Smooth muscle cell (in vitro differentiated cells): ENCODE data around the gene ELL. TPM values are rescaled to one million over a fixed set of nuclear protein-coding genes. Genes with fewer than 3 reads are reported as not detected.

Experiments used
- DNase-seq: peaks from one replicate; lab custom pipeline; 2025; ENCODE audit not compliant: unreplicated experiment; lab: John Stamatoyannopoulos, UW
- H2AFZ ChIP-seq: fragments of 200-600 bp; sonication (generic); 2 replicates; pipeline ENCODE4 v1.6.0; 2016; ENCODE audit warnings: antibody characterized with exemption, low read depth, mild to moderate bottlenecking
- H3F3A ChIP-seq: fragments of 200-600 bp; sonication (generic); 2 replicates; pipeline ENCODE4 v1.6.0; 2017; ENCODE audit warnings: antibody characterized with exemption, low read depth
- H3K27ac ChIP-seq: fragments of 200-600 bp; sonication (generic); 2 replicates; pipeline ENCODE4 v1.5.1; 2016; ENCODE audit warnings: low read depth, mild to moderate bottlenecking
- H3K27me3 ChIP-seq: fragments of 200-600 bp; sonication (generic); 2 replicates; pipeline ENCODE4 v1.6.1; 2016; ENCODE audit warnings: low read depth, mild to moderate bottlenecking
- H3K36me3 ChIP-seq: fragments of 200-600 bp; sonication (generic); 2 replicates; pipeline ENCODE4 v1.5.1; 2016; ENCODE audit warnings: low read depth
- H3K4me1 ChIP-seq: fragments of 200-600 bp; sonication (generic); 2 replicates; pipeline ENCODE4 v1.5.1; 2016; ENCODE audit warnings: low read depth
- H3K4me2 ChIP-seq: fragments of 200-600 bp; sonication (generic); 2 replicates; pipeline ENCODE4 v1.6.0; 2016; ENCODE audit warnings: mild to moderate bottlenecking
- H3K4me3 ChIP-seq: fragments of 200-600 bp; sonication (generic); 2 replicates; pipeline ENCODE4 v1.5.1; 2016; ENCODE audit warnings: mild to moderate bottlenecking
- H3K79me2 ChIP-seq: fragments of 200-600 bp; sonication (generic); 2 replicates; pipeline ENCODE4 v1.6.0; 2016; ENCODE audit warnings: low read depth, mild to moderate bottlenecking
- H3K9ac ChIP-seq: fragments of 200-600 bp; sonication (generic); 2 replicates; pipeline ENCODE4 v1.6.0; 2016; ENCODE audit warnings: low read depth
- H3K9me3 ChIP-seq: fragments of 200-600 bp; sonication (generic); replicated peaks from 2 replicates; pipeline ENCODE4 v1.5.1; 2016; ENCODE audit warnings: low read depth
- H4K20me1 ChIP-seq: fragments of 200-600 bp; sonication (generic); 2 replicates; pipeline ENCODE4 v1.6.0; 2016; ENCODE audit warnings: low read depth
- WGBS: methylation state at CpG from one replicate; pipeline ENCODE4 v1.1.7; 2016; ENCODE audit warnings: low lambda C conversion rate; 5-methylcytosine and 5-hydroxymethylcytosine counted together
- polyA plus RNA-seq: library from polyadenylated mRNA; unstranded; fragments of >200 nt; fragmentation: Nextera tagmentation; extraction: Ambion mirVana; gene quantifications from 2 replicates; pipeline ENCODE4 v1.2.1, GENCODE V29; 2016
- total RNA-seq: library from RNA; depleted of rRNA; stranded (reverse); fragments of >200 nt; gene quantifications from 2 replicates; pipeline ENCODE4 v1.2.3, GENCODE V29; 2014
- TF ChIP-seq, protein P1 (sequence below): fragments of 200-600 bp; sonication (generic); IDR thresholded peaks from 2 replicates; pipeline ENCODE4 v1.5.1; 2017; ENCODE audit warnings: borderline replicate concordance, mild to moderate bottlenecking, antibody characterized with exemption; ENCODE audit not compliant: insufficient read depth, poor library complexity, severe bottlenecking

The ELL gene
- total and polyA plus RNA-seq, 2 experiments from 2014 or later, result 12.8 to 15.2 TPM

DNA sequence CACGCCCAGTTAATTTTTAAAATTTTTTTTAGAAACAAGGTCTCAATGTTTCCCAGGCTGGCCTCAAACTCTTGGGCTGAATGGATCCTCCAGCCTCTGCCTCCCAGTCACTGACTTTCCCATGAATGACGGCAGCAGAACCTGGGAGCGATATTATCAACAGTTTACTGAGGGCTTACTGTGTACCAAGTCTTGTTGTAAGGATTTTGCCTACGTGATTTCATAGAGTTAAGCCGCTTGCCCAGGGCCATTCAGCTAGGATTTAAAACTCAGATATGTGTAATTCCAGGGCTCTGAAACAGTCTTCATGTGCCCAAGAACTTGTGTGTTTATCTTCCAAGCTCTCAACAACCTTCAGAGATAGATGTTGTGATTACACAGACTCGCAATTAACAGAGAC lies 29.8 kb upstream of the ELL start:
- no peaks in the 10 kb centered on the region for H3K4me1 ChIP-seq
- H3K36me3 ChIP-seq, result no peaks in the 10 kb centered on the region
- H4K20me1 ChIP-seq, result no peaks in the 10 kb centered on the region
- H3F3A ChIP-seq, result no peaks in the 10 kb centered on the region
- H3K9ac ChIP-seq, result no peak overlapping the region
- no peak overlapping the region for H3K4me3 ChIP-seq
- 32% methylated on average over 6 of the region's 6 CpGs for WGBS
- peak overlapping the region; percentile 32 for H3K27ac ChIP-seq
- no peak overlapping the region for H3K4me2 ChIP-seq
- no peak overlapping the region for H2AFZ ChIP-seq
- no peaks in the 10 kb centered on the region for H3K27me3 ChIP-seq
- DNase-seq, result no peak
- no peaks in the 10 kb centered on the region for H3K9me3 ChIP-seq
- TF ChIP-seq, protein P1, sequence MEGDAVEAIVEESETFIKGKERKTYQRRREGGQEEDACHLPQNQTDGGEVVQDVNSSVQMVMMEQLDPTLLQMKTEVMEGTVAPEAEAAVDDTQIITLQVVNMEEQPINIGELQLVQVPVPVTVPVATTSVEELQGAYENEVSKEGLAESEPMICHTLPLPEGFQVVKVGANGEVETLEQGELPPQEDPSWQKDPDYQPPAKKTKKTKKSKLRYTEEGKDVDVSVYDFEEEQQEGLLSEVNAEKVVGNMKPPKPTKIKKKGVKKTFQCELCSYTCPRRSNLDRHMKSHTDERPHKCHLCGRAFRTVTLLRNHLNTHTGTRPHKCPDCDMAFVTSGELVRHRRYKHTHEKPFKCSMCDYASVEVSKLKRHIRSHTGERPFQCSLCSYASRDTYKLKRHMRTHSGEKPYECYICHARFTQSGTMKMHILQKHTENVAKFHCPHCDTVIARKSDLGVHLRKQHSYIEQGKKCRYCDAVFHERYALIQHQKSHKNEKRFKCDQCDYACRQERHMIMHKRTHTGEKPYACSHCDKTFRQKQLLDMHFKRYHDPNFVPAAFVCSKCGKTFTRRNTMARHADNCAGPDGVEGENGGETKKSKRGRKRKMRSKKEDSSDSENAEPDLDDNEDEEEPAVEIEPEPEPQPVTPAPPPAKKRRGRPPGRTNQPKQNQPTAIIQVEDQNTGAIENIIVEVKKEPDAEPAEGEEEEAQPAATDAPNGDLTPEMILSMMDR, result no peak
- no peaks in the 10 kb centered on the region for H3K79me2 ChIP-seq

DNA sequence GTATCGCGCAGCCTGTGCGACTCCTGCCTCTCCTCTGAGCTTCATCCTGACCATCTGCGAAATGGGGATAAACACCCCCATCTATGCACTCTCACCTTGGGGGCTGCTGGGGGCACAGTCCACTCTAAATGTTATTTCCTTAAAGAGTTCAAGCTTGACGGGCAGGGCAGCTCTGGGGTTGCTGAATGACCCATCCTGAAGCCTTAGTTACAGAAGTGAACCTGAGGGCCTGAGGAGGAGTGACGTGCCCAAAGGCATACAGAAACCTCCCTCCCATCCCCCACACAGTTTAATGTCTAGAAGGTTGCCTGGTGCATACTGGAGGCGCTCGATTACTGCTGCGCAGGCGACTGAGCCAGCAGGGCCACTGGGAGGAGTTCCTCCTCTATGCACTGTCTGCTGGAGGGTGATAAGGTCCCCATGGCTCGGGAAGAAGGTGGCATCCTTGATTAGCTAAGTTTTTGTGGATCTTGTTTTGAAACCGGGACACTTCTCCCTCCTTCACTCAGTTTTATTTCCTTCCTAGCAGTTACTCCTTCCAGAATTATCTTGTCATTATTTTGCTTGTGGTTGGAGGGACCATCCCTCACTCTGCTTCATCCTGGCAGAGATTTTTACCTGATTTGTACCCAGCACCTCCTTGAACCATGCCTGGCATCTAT lies 22.1 kb upstream of the ELL start:
- Histone ChIP-seq H3K9ac (no peak overlapping the region), H3K4me3 (peak overlapping the region; percentile 75), H3K27ac (no peak overlapping the region), H3K36me3 (no peaks in the 10 kb centered on the region), H3F3A (no peaks in the 10 kb centered on the region), H3K4me1 (peaks cover 9% of the 10 kb centered on the region), H4K20me1 (no peaks in the 10 kb centered on the region), H3K4me2 (peak overlapping the region; percentile 85), H3K79me2 (peaks cover 16% of the 10 kb centered on the region), H3K9me3 (no peaks in the 10 kb centered on the region), H2AFZ (peak overlapping the region; percentile 77), H3K27me3 (no peaks in the 10 kb centered on the region)
- no peak for DNase-seq
- WGBS, result 9% methylated on average over 9 of the region's 12 CpGs
- TF ChIP-seq, protein P1, result no peak

DNA sequence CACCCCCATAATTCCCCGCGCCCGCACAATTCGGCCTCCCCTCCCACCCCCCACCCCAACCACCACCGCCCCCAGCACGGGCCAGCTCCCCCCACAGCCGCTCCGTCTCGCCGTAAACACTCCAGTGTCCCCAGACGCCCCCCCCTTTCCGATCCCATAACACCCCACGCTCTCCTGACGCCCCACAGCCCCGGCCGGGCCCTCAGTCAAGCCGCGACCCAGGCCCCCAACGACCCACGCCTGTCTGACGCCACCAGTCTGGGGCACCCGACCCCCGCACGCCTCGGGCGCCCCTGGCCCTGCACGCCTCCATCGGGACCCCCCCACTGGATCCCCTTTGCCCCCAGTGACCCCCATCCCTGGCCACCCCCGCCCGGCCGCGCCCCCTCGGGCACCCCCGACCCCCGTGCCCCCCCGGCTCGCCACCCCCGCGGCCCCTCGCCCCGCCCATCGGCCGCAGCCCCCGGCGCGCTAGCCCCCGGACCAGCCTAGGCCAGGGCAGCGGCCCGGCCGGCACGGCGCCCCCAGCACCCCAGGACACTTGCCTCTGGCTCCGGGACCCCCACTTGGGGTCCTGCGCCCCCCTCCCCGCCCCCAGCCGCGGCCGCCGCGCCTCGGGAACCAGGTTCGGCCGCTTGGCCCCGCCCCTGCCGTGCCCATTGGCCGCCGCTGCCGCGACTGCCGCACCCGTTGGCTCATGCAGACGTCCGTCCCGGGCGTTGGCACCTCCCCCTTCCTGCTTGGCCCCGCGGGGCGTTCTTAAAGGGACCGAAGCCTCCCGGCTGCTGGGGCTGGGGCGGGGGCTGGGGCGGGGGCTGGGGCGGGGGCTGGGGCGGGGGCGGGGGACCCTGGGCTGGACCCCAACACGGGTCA lies 21.3 kb upstream of the ELL start, which contains the start of gene FKBP8:
Gene FKBP8 (minus strand): TSS at position 633 of the 873 bp plus-strand sequence. CDS start 1,603 bp downstream, outside the sequence.
- H3K36me3 ChIP-seq, result no peaks in the 10 kb centered on the region
- H2AFZ ChIP-seq, result peak within 1 kb of the TSS; percentile 77
- peaks cover 16% of the 10 kb centered on the region for H3K79me2 ChIP-seq
- 0% methylated on average over 1 of the region's 86 CpGs for WGBS
- peaks cover 9% of the 10 kb centered on the region for H3K4me1 ChIP-seq
- no peaks in the 10 kb centered on the region for H4K20me1 ChIP-seq
- H3K27me3 ChIP-seq, result no peaks in the 10 kb centered on the region
- no peaks in the 10 kb centered on the region for H3F3A ChIP-seq
- H3K9ac ChIP-seq, result peak within 1 kb of the TSS; percentile 83
- H3K9me3 ChIP-seq, result no peaks in the 10 kb centered on the region
- peak; percentile 73 for DNase-seq
- H3K4me3 ChIP-seq, result peak within 1 kb of the TSS; percentile 75
- TF ChIP-seq, protein P1, result no peak
- peak within 1 kb of the TSS; percentile 42 for H3K27ac ChIP-seq
- peak within 1 kb of the TSS; percentile 85 for H3K4me2 ChIP-seq
